WI38 (cell line): ENCODE data around the gene TRABD2B.

Experiments used
- H3K4me3 ChIP-seq: 2 replicates; pipeline ENCODE4 v1.5.1; 2011; ENCODE audit warnings: low read depth, mild to moderate bottlenecking, control low read depth, low read length
- TF ChIP-seq, protein P1 (sequence below): IDR thresholded peaks from 2 replicates; pipeline ENCODE4 v1.5.1; 2012; ENCODE audit warnings: low read depth, mild to moderate bottlenecking, control low read depth, low read length

Gene TRABD2B

DNA sequence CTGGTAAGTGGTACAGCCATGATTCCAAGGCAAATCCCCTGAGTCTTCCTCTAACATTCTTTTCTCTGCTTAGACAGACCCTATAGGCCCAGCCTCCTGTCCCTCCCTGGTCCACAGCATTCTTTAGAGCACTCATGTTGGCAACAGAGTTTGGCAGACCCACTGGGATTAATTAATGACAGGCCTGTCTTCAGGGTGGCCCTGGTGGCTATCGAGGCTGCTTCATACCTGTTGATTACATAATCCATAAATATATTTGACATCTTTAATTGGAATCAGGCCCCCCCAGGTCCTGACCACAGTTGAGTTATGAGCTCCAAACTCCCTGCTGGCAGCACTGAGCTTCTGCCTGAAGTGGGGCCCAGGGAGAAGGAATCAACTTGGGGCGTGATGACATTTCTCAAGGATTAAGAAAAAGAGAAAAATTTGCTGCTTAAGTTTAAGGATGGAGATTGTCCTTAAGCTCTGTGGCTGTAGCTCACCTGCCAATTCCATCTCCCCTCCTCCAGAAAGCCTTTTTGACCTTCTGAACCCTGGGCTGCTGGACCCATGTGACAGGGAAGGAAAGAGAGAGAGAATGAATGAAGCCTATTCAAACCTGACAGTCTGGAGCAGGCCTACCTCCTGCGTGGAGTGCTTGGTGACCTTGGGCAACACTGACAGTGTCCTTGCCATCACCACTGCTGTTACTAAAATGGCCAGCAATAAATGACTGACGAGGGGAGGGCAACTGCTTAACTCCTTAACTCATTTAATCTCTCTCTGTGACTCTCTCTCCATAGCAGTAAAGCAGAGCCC is 156.6 kb downstream of the TRABD2B start:
- H3K4me3 ChIP-seq = no peak overlapping the region
- TF ChIP-seq, protein P1, sequence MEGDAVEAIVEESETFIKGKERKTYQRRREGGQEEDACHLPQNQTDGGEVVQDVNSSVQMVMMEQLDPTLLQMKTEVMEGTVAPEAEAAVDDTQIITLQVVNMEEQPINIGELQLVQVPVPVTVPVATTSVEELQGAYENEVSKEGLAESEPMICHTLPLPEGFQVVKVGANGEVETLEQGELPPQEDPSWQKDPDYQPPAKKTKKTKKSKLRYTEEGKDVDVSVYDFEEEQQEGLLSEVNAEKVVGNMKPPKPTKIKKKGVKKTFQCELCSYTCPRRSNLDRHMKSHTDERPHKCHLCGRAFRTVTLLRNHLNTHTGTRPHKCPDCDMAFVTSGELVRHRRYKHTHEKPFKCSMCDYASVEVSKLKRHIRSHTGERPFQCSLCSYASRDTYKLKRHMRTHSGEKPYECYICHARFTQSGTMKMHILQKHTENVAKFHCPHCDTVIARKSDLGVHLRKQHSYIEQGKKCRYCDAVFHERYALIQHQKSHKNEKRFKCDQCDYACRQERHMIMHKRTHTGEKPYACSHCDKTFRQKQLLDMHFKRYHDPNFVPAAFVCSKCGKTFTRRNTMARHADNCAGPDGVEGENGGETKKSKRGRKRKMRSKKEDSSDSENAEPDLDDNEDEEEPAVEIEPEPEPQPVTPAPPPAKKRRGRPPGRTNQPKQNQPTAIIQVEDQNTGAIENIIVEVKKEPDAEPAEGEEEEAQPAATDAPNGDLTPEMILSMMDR = no peak

DNA sequence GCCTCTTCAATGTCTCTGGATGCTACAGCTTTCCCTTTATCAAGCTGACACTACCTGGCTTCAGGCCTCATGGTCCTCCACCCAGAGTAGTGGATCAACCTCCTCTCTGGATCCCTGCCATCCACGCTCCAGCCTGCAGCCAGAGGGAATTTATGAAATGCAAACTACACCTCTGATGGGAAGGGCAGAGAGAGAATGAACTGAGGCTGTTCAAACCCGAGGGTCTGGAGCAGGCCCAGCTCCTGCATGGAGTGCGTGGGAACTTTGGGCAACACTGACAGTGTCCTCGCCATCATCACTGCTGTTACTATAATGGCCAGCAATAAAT is 157.8 kb downstream of the TRABD2B start:
- no peak overlapping the region for H3K4me3 ChIP-seq
- TF ChIP-seq, protein P1 = no peak

DNA sequence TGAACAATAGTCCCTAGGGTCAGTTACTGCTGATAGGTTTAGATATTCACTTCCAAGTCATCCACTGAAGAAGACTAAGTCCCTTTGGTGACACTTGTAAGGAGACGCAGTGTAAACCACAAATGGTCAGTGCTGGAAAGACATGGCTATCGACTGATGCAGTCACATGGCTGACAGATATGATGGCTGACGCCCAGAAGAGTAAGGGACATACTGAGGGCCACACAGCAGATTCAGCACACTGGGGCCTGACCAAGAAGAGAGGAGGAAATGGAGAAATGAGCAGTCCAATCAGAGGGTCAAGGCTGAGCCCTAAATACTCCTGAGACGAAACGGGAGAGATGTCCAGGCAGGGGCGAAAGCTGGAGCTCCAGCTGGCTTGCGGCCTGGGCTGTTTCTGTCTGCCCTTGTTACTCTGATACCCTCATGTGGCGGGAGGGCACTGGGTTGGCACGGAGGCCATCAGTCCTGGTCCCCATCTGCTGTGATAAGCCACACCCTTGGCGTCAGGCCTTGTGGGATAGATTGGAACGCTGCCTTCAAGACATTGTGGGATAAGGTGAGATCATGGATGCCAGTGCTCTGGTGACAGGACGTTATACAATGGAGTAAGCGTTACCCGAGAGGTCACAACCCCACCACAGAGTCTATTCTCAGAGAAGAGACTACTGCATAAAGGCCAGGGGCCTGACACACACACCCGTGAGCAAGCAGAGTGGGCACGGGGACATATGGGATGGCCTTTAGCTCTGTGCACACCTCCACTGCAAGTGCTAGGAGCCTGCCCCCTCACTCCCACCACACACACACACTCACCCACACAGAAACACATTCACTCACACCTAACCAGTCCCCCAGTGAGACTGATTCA is 158.4 kb downstream of the TRABD2B start:
- TF ChIP-seq, protein P1 = no peak
- H3K4me3 ChIP-seq = no peak overlapping the region

DNA sequence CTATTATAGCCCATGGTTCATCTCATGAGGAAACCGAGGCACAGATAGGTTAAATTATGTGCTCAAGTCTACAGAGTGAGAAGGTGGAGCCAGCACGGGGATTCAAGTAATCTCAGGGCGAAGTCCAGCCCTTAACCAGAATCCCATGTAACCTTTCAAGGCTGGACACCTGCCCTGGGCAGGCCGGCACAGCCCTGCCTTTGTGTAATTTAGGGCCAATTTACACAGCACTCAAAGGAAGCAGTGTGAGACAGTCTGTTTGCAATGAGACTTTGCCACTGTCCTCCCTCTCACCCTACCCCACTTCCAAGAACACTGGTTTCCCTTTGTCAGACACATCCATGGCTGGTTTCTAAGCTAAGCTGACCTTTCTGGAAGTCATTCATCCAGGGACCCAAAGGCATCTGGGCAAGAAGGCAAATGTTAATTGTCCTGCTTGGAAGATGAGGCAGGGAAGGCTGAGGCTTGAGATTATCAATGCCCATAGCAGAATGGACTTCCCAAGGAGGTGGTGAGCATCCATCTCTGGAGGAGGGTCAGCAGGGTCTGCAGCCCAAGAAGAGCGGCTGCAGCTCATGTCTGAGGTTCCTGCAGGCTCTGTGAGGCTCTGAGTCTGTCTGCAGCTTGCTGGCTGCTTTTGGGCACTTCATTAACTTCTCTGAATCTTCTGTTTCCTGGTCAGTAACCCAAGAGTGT is 159.2 kb downstream of the TRABD2B start:
- H3K4me3 ChIP-seq = no peak overlapping the region
- TF ChIP-seq, protein P1 = no peak

DNA sequence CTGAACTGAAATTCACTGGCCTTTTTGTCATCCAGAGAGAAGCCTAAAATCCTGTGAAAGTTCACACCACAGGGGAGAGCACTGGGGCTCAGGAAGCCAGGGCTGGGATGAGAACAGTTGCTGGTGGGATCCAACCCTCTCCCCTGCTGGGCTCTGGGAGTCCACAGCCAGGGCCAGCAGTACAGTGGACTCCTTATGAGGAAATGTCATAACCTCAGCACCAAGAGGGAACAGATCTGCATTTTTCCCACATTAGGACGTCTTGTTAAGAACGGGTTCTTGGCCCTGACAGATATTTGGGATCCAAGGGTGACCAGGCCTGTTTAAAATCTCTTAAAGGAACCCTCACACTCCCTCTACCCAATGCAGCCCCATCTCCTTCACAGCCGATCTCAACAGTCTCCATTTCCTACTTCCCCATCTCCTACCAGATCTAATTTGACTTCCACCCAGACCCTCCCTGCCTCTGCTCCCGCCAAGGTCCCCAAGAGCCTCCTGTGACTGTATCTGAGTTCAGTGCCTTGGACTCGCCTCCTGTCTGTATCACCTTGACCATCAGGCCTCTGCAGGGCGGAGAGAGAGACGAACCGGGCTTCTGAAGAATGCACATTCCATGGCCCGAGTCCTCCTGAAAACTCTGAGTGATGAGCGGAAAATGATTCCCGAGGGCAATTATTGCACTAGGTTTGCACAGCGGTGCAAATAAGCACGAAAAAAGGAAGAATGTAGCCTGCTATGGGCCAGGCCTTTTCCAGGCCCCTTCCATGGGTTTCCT is 159.9 kb downstream of the TRABD2B start:
- TF ChIP-seq, protein P1 = no peak
- H3K4me3 ChIP-seq = no peak overlapping the region

DNA sequence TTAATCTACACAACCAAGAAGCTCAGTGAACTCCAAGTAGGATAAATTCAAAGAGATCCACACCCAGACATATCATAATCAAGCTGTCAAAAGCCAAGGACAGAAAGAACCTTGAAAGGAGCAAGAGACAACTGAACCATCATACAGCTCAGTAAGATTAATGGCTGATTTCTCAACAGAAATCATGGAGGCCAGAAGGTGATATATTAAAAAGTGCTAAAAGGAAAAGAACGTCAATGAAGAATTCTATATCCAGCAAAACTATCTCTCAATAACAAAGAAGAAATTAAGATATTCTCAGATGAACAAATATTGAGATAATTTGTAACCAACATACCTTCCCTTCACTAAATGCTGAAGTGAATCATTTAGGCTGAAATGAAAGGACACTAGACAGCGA is 161.8 kb downstream of the TRABD2B start:
- TF ChIP-seq, protein P1 = no peak
- H3K4me3 ChIP-seq = no peak overlapping the region
